ENCODE measurements around the gene SAPCD2. TPM values are rescaled to one million over a fixed set of nuclear protein-coding genes. Genes with fewer than 3 reads are reported as not detected.

The SAPCD2 gene
- total RNA-seq, 1 experiment from 2014 or later: 76.4 TPM

DNA sequence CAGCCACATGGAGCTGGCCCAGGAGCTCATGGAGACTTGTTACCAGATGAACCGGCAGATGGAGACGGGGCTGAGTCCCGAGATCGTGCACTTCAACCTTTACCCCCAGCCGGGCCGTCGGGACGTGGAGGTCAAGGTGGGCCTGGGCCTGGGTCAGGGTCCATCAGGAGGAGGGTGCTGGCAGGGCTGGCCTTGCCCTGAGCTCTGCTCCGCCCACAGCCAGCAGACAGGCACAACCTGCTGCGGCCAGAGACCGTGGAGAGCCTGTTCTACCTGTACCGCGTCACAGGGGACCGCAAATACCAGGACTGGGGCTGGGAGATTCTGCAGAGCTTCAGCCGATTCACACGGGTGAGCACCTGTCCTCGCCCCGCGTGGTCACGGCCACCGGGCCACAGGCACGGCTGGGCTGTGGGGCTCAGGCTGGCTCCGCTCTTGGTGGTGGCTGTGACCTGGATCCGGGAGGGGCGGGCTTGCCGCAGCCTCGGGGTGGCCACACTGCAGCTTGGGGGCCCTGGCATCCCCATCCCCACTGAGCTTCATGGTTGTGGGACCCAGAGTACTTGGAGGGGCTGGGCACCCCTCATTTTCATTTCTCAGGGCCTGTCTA, 37.1 kb upstream of the SAPCD2 start:
- no peak for DNase-seq (ENCODE audit: low spot score)

DNA sequence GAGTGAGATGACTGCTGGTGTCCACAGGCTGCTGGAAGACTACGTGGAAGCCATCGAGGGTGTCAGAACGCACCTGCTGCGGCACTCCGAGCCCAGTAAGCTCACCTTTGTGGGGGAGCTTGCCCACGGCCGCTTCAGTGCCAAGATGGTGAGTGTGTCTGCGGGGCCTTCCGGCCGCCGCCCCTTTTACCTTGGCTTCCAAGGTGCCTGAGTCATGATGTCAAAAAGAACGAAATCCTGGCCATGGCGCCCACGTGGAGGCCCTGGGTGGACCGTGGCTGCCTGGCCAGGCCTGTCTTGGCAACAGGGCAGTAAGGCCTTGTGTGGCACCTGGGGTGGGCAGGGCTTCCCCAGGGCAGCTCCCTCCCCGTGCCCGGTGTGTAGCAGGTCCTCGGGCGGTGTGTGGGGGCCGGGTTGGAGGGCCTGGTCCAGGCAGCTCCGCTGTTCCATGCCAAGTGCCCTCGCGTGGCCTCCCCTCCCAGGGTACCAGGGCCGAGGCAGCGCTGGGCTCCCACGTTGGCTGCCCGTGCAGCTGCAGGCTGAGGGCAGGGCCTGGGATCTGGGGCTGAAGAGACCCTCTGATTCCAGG, 36.4 kb upstream of the SAPCD2 start:
- no peak for DNase-seq (ENCODE audit: low spot score)

DNA sequence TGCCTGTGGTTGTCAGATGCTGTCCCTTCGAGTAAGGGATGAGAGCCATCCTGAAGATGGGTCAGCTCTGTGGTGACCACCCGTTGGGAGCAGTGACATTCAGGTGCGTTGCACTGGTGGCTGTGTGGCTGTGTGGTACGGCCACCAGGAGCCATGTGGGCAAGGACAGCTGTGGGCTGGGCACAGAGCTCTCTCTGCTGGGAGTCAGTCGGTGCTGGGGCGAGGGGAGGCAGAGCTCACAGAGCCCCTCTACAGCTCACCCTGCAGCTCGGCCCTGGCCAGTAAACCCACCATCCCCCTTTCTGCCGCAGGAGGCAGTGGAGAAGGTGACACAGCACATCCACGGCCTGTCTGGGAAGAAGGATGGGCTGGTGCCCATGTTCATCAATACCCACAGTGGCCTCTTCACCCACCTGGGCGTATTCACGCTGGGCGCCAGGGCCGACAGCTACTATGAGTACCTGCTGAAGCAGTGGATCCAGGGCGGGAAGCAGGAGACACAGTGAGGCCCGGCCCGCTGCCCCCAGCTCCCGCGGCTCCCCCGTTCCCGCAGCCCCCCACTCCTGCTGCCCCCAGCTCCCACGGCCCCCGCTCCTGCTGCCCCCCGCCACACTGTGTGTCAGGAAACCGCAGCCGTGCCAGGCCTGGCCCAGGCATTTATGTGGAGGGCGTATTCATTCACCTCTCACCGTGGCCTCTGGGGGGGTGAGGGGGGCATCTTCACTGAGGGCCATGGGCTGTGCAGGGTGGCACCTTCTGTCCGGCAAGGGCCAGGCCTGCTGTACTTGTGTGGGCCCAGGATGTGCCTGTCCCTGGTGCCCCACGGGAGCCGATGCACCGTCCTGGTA, 35.7 kb upstream of the SAPCD2 start:
- DNase-seq (ENCODE audit: low spot score): no peak

DNA sequence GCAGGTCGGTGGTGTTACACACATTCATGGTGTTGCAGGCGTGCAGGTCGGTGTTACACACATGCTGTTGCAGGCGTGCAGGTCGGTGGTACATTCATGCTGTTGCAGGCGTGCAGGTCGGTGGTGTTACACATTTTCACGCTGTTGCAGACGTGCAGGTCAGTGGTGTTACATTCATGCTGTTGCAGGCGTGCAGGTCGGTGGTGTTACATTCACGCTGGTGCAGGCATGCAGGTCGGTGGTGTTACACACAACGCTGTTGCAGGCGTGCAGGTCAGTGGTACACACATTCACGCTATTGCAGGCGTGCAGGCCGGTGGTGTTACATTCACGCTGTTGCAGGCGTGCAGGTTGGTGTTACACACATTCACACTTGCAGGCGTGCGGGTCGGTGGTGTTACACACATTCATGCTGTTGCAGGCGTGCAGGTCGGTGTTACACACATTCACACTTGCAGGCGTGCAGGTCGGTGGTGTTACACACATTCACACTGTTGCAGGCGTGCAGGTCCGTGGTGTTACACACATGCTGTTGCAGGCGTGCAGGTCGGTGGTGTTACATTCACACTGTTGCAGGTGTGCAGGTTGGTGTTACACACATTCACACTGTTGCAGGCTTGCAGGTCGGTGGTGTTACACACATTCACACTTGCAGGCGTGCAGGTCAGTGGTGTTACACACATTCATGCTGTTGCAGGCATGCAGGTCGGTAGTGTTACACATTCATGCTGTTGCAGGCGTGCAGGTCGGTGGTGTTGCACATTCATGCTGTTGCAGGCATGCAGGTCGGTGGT, 33.0 kb upstream of the SAPCD2 start:
- no peak for DNase-seq (ENCODE audit: low spot score)

DNA sequence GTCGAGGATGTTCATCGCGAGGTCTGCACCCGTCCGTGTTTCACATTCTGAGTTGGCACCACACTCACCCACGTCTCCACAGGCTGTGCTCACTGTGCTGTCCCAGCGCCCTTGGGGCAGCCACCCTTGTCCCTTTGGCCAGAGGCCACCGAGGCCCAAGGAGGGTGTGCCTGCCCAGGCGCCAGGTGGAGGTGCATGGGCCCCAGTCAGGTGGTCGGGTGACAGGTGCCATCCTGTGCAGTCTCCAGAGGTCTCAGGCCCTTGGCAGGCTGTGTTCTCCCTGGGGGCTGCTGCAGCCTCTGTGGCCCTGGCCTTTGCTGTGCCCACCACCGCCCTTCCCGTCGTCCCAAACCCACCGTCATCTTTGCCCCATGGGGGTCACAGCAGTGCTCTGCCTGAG, 28.9 kb upstream of the SAPCD2 start:
- DNase-seq (ENCODE audit: low spot score): no peak

DNA sequence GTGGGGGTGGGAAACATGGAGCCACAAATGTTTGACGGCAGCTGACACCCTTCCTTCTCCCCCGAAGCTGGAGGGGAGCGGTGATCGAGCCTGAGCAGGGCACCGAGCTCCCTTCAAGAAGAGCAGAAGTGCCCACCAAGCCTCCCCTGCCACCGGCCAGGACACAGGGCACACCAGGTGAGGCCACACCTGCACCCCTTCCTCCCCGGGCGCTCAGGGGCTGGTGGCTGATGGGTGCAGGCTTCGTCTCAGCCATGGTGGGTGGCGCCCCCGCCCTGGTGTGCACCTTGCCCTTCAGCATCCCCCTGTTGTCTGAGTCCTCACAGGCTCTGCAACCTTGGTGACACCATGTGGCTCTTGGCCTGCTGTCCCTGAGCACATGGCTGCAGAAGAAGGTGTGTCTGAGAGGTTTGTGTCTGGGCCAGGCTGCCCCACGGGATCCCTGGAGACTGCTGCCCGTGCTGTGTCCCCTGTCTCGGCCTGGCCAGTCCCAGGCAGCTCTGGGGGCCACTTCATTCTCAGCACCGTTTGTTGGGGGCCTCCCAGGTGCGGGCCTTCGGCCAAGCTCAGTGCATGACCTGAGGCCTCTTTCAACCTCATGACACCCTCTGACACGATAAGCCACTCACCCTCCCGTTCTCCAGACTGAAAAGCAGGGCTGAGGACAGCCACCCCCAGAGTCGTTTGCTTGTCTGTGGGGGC, 27.6 kb upstream of the SAPCD2 start:
- no peak for DNase-seq (ENCODE audit: low spot score)

DNA sequence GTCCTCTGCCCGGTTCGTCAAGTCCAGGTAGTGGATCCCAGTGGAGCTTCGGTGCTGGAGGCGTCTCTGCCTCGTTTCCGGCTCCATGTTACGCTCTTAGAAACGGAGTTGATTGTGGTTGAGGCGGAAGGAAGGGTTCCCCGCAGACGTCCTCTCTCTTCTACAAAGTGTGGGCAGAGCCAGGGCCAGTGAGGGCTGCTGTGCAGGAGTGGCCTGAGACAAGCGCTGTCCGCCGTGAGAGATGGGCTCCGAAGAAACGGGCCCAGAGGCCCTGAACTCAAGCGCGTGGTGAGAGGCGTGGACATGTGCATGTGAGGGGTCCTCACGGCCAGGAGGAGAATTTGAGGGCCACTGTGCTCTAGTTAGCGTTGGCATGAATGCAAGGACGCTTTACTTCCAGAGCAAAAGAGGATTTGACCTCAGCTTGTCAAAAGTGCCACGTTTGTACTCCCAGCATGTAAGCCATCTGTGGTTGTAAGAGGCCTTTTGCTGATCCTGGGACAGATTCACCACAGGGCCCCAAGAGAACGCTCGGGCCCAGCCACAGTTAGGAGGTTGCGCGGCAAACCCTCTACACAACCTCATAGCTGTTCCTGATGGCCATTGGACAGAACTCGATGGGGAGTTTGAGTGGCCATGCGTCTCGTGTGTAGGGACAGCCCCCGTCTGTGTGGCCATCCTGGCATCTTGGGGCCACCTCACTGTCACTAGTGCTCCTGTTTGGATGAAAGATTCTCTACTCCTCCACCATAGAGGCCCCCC, 26.6 kb upstream of the SAPCD2 start:
- no peak for DNase-seq (ENCODE audit: low spot score)

GRCh38 chr9:137095664-137096517, 25.5 kb upstream of the SAPCD2 start:
- no peak for DNase-seq (ENCODE audit: low spot score)

DNA sequence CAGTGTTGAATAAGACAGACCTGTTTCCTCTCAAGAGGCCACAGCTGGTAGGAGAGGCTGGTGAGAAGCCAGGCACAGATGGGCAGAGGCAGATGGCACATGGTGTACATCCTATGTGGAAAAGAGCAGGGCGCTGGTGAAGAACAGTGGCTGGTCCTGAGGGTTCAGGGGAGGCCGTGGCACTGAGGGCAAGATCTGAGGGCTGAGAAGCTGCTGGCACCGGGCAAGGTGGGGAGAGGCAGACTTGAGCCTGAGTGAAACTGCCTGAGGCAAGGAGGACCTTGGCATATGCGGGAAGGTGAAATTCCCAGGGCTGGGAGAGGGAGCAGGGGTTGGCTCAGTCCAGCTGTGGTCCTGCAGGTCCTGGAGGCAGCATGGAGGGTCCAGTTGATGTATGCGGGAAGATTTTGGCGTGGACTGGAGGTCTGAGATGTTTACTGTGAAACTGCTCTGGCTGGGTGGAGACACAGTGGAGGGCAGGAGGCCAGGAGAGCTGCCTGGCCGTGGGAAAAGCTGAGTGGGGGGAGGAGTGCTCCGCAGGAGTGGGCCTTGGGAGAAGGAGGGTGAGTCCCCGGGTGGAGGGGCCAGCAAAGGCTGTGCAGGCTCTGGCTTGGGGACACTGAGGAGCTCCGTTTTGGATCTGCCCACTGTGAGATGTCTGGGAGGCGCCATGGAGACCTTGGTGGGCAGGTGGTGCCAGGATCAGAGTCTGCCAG, 19.0 kb upstream of the SAPCD2 start:
- DNase-seq (ENCODE audit: low spot score): no peak

GRCh38 chr9:137088121-137088520, 17.8 kb upstream of the SAPCD2 start:
- no peak for DNase-seq (ENCODE audit: low spot score)

DNA sequence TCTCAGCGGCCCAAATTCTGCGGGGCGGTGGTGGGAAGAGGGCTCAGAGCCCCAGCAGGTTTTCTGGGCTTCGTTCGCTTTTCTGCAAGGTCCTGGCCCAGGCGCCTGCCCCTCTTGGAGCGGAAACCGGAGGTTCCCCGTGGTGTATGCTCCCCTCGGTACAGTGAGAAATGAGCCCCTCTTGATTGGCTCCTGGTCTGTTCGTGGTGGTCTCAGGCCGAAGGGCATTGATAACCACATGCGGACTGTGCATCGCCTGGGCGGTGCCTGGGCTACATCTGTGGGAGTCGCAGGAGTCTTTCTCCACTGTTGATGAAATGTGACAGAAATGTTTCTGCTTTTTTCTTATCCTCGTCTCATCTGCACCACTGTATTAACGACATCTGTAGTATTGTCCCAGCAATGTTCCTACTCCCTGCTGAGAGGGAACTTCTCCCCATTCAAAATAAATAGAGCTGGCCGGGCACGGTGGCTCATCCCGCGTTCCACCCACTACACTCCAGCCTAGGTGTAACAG, 17.1 kb upstream of the SAPCD2 start:
- DNase-seq (ENCODE audit: low spot score): no peak

- peak; percentile 100 for DNase-seq (ENCODE audit: low spot score)
Measured at GRCh38 chr9:137086531-137087408, 16.4 kb upstream of the SAPCD2 start, which contains the start of gene MAN1B1. TSS of gene MAN1B1 (plus strand) at chr9:137086985. CDS start at chr9:137087000, 15 bp downstream.

DNA sequence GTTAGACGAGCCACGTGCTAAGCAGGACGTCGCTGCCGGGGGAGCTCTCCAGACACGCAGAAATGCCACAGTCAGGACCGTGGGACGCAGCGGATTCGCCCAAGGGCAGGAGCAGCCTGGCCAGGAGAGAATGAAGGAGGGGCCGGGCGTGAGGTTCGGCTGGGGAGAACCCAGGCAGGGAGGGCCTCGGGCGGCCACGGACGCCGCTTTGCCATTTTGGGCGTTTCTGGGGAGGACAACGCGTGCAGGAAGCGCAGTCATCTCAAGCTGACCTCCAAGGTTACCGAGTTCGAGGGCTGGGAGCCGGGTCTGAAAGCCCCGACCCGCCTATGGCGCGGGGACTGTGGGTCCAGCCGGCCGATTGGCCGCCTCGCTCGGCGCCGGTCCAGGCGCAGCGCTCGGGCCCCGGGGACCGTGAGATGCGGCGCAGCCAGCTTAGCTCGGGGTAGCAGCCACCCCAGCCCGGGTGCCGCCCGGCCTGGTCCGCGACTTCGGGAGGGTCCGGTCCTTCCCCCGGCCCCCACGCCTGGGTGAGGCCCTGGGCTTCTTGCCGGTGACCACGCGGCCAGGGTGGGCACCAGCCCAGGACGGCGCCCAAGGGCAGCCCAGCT, 15.7 kb upstream of the SAPCD2 start:
- peak; percentile 61 for DNase-seq (ENCODE audit: low spot score)

DNA sequence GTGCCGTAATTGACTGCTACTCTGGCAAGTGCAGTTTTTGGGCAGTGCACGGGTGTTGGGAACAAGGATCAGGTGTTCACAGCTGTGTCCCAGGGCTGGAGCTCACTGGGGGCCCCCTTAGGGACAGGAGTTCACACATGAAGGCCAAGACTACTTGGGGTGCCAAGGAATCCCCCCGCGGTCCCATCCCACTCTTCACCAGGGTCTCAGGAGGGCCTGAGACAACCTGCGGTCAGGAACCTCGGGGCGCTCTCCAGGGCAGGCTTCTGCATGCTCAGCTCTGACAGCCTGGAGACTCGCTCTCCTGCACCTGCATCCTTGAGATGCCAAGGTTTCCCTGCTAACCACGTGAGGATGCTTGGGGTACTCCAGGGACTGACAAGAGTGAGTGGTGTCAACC, 14.2 kb upstream of the SAPCD2 start:
- DNase-seq (ENCODE audit: low spot score): no peak

DNA sequence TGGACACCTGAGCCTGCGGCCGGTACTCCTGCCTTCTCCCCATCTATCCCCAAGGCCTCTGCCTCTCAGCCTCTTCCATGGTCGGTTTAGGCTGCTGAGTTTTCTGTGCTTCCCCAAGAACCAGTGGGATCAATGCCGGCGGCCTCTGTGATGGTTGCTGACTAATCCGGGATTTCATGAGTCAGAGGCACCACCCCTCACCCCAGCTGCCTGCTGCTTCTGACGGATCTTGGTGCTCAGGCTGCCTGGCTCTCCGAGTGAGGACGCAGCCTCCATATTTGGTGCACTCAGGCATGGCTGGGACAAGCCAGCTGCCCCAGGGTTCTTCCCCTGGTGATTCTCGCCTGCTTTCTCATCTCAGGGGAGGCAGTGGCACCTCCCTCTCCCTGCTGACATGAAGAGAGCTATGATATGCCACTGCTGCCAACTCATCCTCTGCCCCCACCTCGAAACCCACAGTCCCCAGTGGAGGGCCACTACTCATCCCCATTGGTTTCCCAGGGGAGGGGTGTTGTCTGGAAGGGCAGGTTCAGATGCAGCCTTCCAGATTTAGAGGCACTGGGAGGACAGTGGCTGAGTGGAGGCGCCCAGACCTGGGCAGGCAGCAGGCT, 13.1 kb upstream of the SAPCD2 start:
- peak; percentile 100 for DNase-seq (ENCODE audit: low spot score)

DNA sequence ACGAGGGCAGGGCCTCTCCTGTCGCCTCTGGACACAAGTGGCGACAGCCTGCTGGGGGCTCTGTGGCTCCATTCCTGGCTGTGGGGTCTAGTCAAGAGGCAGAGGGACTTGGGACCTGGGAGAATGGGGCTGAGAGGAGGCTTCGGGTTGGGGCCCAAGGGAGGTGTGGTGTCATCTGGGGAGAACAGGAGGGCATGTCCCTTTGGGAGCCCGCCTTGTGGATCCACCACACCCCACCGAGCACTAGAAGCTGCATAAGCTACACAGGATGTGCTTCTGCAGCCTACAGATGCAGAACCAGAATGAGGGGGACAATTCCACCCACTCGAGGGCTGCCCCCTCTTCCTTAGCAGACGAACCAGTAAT, 12.6 kb upstream of the SAPCD2 start:
- DNase-seq (ENCODE audit: low spot score): no peak

All from A172 (cell line).